ENCODE data around the gene GARNL3. TPM values are rescaled to one million over a fixed set of nuclear protein-coding genes. Genes with fewer than 3 reads are reported as not detected.

GARNL3 gene
- total RNA-seq, 4 donors from 2014 or later, result 4.7 to 29.3 (median 11.3) TPM

DNA sequence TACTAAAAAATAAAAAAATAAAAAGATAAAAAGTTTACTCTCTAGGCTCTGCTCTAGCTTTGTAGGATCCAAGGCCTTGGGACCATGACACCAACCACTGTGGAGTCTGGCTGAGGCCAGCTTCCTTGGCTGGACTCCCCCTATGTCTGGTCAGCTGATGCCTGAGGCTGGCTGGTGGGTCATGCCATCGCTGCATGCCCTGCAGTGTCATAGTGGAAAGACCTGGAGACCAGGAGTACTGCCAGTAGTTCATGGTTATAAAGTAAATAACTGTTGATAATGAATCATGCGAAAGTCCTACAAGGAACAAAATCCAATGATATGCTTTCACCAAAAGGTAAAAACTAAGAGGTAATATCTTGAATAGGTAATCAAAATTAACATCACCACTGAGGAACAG is 43.2 kb downstream of the GARNL3 start:
- no peaks in the 10 kb centered on the region for H3K27me3 ChIP-seq
- no peaks in the 10 kb centered on the region for H3K36me3 ChIP-seq
- no peak for ATAC-seq
- H3K4me1 ChIP-seq, result peaks cover 0 to 29% (median 0%) of the 10 kb centered on the region in 3 donors
- no peaks in the 10 kb centered on the region for H3K9me3 ChIP-seq
- no peak overlapping the region for H3K4me3 ChIP-seq
- TF ChIP-seq, protein P1, sequence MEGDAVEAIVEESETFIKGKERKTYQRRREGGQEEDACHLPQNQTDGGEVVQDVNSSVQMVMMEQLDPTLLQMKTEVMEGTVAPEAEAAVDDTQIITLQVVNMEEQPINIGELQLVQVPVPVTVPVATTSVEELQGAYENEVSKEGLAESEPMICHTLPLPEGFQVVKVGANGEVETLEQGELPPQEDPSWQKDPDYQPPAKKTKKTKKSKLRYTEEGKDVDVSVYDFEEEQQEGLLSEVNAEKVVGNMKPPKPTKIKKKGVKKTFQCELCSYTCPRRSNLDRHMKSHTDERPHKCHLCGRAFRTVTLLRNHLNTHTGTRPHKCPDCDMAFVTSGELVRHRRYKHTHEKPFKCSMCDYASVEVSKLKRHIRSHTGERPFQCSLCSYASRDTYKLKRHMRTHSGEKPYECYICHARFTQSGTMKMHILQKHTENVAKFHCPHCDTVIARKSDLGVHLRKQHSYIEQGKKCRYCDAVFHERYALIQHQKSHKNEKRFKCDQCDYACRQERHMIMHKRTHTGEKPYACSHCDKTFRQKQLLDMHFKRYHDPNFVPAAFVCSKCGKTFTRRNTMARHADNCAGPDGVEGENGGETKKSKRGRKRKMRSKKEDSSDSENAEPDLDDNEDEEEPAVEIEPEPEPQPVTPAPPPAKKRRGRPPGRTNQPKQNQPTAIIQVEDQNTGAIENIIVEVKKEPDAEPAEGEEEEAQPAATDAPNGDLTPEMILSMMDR (IDR thresholded peaks at IDR 0.05), result no peak
- TF ChIP-seq EP300 (IDR thresholded peaks at IDR 0.05), result no peak
- no peak for TF ChIP-seq POLR2AphosphoS5 (IDR thresholded peaks at IDR 0.05)
- no peak for TF ChIP-seq POLR2A (IDR thresholded peaks at IDR 0.05)
- H3K27ac ChIP-seq, result no peak overlapping the region
- WGBS, 2 donors (ENCODE audit: low coverage in 1 of 2), result 79% methylated on average over 2 of the region's 2 CpGs; no CpG with 5 or more reads in 1 of the 2 donors

DNA sequence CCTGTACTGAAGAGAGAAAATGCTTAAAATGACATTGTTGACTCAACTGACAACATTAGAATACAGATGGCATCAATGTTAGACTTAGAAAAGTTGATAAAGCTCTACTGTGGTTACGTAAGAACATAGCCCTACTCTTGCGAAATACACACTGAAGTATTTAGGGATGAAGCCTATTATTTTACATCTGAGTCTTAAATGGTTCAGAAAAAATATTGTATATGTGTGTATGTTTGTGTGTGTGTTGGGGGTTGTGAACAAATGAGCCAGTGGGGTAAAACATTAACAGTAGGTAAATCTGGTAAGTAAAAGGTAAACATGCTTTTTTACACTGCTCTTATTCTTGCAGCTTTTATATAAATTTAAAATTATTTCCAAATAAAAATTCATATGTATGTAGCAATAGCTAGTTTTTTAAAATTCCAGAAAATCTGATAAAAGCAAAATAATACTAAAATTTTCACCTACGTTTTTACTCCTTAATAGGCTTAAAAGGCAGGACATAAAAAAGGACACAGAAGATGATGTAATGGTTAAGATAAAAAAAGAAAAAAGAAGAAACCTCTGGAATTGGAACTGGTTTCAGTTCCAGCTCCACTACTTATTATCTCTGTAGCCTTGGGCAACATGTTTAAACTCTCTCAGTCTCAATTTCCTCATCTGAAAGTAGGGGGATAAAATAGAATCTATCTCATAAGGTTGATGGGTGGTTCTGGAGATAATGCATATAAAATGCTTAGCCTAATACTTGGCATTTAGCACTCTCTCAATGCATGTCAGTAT is 44.3 kb downstream of the GARNL3 start:
- no peak overlapping the region for H3K4me3 ChIP-seq
- H3K4me1 ChIP-seq, result peaks cover 0 to 29% (median 0%) of the 10 kb centered on the region in 3 donors
- 63 to 83% methylated on average over 3 of the region's 3 CpGs for WGBS, 2 donors (ENCODE audit: low coverage in 1 of 2)
- TF ChIP-seq, protein P1 (IDR thresholded peaks at IDR 0.05), result no peak
- TF ChIP-seq POLR2A (IDR thresholded peaks at IDR 0.05), result no peak
- no peak for TF ChIP-seq EP300 (IDR thresholded peaks at IDR 0.05)
- TF ChIP-seq POLR2AphosphoS5 (IDR thresholded peaks at IDR 0.05), result no peak
- no peaks in the 10 kb centered on the region for H3K9me3 ChIP-seq
- peaks cover 0 to 9% of the 10 kb centered on the region in 2 donors for H3K36me3 ChIP-seq
- ATAC-seq, result peak; percentile 67
- no peaks in the 10 kb centered on the region for H3K27me3 ChIP-seq
- H3K27ac ChIP-seq, result no peak overlapping the region

DNA sequence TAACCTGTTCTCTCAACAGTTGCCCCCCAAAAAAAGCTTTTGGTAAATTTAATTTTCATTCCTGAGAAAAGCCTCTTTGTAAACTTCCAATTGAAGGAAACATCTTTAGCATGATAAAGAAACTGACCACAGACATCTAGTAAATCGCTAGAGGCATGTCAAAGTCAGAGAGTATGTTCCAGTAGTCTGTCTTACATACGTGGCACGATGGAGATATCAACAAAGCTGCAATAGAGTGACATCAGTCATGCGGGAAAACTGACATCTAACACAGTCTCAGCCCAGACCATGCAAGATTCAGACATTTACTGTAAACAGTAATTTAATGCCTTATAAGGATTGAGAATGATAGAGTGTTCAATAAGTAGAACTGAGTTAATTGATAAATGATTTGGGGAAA is 45.1 kb downstream of the GARNL3 start:
- TF ChIP-seq, protein P1 (IDR thresholded peaks at IDR 0.05), result no peak
- TF ChIP-seq POLR2A (IDR thresholded peaks at IDR 0.05) (no peak), EP300 (IDR thresholded peaks at IDR 0.05) (no peak), POLR2AphosphoS5 (IDR thresholded peaks at IDR 0.05) (no peak)
- H3K4me1 ChIP-seq, result peaks cover 0 to 29% (median 0%) of the 10 kb centered on the region in 3 donors
- no peak for ATAC-seq
- H3K36me3 ChIP-seq, result peaks cover 0 to 17% of the 10 kb centered on the region in 2 donors
- WGBS, 2 donors (ENCODE audit: low coverage in 1 of 2), result 45 to 66% methylated on average over 4 of the region's 4 CpGs
- no peaks in the 10 kb centered on the region for H3K9me3 ChIP-seq
- H3K27me3 ChIP-seq, result no peaks in the 10 kb centered on the region
- no peak overlapping the region for H3K4me3 ChIP-seq
- no peak overlapping the region for H3K27ac ChIP-seq

GRCh38 chr9:127311239-127311741 is 46.7 kb downstream of the GARNL3 start:
- Histone ChIP-seq H3K27ac (peak overlapping the region; percentile 40 to 69 (median 44)), H3K4me3 (no peak overlapping the region), H3K9me3 (no peaks in the 10 kb centered on the region), H3K36me3 (peaks cover 0 to 32% of the 10 kb centered on the region in 2 donors), H3K4me1 (peaks cover 0 to 29% (median 0%) of the 10 kb centered on the region in 3 donors), H3K27me3 (no peaks in the 10 kb centered on the region)
- WGBS, 2 donors (ENCODE audit: low coverage in 1 of 2), result 8 to 33% methylated on average over 3 to 4 of the region's 5 CpGs
- ATAC-seq, result peak; percentile 64
- TF ChIP-seq POLR2AphosphoS5 (IDR thresholded peaks at IDR 0.05) (peak; percentile 82), EP300 (IDR thresholded peaks at IDR 0.05) (no peak), POLR2A (IDR thresholded peaks at IDR 0.05) (no peak)
- TF ChIP-seq, protein P1 (IDR thresholded peaks at IDR 0.05), result peak in 3 of 4 experiments; percentile 28 to 47 (median 46)

Measured in gastroesophageal sphincter (tissue), 4 donors.